Cortex of kidney (tissue), 1 donor: ENCODE results near the gene TJP3.

ENCODE experiments used
- DNase-seq: peaks from one replicate; lab custom pipeline; 2025; lab: John Stamatoyannopoulos, UW

The TJP3 gene

DNA sequence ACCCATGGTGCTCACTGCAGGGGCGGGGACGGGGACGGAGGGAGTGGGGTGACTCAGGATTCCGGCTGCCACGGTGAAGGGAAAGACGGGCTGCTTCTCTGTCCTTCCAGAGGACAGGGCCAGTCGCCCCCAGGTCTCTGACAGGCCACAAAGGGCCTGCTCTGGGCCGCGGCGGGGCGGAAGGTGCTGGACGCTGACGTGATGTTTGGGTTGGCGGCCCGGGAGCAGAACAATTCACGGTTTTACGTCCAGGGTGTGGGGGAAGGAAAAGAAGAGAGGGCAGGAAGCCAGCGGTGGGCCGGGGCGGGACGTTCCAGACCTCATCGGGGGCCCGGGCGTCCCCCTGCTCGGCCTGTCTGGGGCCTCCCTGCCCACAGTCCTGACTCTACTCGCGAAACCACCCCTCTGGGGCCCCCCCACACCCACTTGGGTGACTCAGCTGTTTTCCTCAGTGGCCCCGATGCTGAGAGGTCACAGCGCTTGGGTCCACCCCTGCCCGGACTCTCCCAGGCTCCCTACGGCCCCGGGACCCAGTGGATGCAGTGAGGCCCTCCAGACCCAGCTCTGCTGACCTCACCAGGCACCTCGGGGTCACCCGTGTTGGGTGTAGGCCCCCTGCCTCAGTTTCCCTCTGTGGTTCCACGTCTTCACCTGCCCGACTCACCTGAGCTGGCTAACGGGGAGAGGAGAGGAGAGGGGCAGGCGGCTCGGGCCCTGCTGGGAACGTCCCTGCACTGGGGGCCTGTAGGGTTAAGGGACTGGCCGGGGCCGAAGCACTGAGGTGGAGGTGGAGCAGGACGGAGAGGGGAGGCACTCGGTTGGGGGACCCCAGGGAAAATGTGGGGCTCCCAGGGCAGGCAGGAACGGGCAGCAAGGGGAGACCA lies 37.1 kb upstream of the TJP3 start:
- DNase-seq: no peak

DNA sequence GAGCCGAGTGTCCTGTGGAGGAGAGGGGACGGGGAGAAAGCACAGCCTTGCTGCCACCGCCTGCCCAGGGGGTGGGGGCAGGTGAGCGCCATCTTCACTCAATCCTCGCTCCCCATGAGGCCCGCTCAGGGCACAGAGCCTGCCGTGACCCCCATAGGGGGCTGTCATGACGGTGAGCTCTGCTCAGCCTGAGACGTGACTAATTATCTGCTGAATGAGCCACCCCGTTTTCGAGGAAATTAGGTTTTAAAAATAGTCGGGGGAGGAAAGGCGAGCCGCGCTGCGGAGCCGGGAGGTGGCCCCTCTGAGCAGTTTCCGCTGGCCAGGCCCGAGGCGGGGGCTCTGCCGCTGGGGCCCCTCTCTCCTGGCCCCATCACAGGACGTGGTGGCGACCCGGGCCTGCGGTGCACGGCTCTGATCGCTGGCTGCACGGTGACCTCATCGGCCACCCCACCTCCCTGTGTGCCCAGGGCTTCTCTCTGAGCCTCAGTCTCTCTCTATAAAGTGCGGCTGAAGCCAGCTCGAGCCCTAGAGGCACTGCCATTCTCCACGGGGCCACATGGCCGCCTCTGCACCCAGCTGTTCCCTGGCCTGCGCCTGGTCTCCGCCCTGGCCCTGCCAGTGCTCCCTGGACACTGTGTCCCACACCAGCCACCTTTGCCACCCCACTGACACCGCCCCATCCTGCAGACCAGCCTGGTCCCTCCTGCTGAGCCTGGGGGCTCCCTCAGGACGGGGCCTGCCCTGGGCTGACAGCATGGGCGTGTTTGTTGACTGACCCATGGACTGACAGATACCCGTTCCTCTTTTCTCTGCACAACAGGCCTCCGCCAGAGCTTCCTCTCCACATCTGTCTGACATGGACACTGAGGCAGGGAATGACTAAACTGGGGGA lies 36.3 kb upstream of the TJP3 start:
- DNase-seq: no peak

DNA sequence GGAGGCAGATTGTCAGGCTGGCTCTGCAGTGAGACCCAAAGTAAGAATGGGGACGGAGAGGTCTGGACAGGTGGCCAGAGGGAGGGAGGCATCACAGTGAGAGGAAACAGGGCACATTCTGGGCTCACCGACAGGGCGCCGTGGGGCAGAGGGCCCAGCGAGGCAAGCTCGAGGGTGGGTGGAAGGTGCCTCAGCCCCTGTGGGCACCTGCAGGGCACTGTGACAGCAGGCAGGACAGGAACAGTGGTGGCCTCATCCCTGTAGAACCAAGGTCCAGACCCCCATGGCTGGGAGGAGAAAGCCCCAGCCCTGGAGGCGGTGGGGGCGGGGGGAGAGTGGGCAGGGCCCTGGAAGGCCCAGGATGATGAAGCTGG lies 35.6 kb upstream of the TJP3 start:
- no peak for DNase-seq

DNA sequence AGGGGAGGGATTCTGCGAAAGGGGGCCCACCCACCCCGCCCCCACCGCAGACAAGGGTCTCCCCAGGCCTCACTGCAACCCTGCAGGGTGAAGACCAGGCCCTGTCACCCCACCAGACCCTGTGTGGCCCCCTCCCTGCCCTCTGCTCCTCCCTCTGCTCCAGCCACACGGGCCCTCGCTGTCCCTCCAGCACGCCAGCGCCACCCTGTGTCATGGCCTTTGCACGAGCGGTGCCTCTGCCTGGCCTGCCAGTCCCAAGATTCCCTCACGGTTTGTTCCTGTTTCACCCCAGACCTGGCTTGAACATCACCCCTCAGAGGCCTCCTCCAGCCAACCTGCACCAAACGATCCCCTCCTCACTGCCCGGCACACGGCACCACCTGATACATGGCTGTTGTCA lies 35.2 kb upstream of the TJP3 start:
- no peak for DNase-seq

DNA sequence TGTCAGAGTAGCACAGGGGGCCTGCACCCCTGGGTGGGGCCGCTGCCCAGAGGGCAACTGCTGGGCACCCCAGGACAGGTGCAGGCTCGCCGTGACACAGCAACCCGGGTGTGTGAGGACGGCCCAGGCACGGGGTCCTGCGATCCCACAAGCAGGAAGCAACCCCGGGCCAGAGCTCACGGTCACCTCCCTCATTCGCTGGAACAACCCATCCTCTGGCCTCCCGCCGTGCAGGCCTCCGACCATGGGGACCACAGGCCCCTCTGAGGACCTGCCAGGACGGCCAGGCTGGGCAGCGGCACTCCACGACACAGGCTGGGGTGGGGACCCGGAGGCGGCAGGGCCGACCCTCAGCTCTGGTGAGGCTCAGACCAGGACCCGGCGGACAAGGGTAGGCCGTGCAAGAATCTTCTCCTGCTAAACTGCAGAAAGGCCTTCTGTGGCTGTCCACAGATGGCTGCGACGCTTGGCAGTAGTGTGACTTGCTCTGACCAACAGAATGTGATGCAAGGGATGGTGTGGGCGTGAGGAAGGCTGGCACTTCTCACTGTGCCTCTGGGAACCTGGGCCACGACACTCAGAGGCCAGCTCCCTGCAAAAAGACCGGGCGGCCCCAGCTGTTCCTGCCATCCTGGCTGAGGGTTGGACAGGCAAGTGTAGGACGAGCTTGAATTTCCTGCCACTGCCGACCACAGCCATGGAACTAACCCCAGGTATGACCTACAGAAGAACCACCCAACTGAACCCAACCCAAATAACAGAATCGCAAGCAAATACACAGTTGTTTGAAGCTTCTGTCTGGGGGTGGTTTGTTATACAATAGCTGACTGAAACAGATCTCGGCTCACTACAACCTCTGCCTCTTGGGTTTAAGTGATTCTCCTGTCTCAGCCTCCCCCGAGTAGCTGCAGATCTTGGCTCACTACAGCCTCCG lies 34.4 kb upstream of the TJP3 start:
- no peak for DNase-seq

DNA sequence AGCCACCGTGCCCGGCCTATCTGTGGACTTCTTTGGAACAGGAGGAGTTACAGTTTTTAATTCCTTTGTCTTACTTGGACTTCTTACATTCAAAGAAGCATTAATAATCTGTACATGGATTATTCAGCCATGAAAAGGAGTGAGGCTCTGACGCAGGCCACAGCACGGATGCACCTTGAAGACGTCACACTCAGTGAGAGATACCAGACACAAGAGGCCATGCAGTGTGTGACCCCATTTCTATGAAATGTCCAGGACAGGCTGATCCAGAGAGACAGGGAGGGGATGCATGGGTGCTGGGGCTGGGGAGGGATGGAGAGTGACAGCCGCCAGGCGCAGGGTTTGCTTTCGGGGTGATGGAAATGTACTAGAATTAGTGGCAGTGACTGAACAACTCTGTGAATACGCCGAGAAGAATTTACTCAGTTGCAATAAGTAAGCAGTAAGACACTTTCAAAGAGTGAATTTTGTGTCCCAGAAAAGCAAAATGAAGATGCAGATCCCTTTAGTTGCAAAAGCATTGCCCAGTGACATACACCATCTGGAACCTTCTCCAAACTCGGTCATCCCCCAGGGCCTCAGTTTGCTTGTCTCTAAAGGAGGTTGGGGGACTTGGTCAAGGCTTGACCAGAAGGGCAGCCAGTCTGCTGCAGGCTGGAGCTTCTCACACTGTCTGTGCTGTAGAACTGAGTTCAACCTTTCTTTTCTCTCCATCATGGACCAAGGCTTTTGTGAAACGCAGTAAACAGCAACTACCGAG lies 33.2 kb upstream of the TJP3 start:
- no peak for DNase-seq

DNA sequence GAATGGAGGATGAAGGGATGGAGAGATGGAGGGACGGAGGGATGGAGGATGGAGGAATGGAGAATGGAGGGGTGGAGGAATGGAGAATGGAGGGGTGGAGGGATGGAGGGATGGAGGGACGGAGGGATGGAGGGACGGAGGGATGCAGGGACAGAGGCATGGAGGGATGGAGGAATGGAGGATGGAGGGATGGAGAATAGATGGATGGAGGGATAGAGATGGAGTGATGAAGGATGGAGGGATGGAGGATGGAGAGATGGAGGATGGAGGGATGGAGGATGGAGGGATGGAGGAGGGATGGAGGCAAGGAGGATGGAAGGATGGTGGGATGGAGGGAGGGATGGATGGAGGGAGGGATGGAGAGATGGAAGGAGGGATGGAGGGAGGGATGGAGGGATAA lies 30.0 kb upstream of the TJP3 start:
- DNase-seq: no peak

DNA sequence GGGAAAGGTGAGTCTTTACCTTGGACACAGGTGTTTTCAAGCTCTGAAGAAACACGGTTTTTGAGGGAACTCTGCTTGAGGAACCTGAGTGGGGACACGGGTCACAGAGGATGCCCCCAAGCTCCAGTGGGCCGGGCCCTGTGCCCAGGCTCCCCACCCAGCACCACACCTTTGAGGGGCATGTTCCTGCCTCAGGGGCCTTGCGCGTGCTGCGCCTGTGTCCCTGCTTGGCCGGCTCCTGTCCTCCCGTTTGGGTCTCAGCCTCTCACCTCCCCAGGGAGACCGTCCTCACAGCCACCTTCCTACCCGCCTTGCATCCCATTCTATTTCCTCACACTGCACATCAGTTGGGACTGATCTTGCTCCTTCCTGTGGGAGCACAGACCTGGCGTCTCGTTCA lies 29.0 kb upstream of the TJP3 start:
- DNase-seq: no peak

DNA sequence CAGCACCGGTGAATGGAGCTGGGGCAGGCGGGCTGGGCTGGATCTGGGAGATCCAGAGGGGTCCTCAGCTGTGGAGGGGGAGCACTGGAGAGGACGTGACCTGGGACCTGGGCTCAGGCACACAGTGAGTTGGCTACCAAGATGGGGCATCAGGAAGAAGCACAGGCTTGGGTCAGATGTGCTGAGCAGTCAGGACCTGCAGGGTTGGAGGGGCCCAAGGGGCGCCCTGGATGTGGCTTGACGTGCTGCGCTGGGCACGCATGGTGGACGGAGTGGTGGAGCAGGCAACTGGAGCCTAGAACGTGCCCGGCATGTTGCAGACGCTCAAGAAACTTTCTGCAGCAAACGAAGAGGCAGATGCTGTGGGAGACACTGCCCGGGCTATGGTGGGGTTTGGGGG lies 28.6 kb upstream of the TJP3 start:
- no peak for DNase-seq

DNA sequence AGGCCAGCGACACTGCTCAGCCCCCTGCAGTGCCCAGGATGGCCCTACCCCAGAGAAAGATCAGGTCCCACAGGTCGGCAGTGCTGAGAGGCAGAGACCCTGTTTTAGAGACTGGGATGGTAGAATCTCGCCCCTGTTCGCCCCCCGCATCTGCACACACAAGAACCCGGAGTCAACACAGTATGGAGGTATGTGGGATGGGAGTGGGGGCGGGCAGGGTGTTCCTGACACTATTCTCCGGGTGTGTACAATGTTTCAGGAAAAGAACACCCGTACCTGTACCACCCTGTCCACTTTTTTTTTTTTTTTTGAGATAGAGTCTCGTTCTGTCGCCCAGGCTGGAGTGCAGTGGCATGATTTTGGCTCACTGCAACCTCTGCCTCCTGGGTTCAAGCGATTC lies 27.2 kb upstream of the TJP3 start:
- no peak for DNase-seq

DNA sequence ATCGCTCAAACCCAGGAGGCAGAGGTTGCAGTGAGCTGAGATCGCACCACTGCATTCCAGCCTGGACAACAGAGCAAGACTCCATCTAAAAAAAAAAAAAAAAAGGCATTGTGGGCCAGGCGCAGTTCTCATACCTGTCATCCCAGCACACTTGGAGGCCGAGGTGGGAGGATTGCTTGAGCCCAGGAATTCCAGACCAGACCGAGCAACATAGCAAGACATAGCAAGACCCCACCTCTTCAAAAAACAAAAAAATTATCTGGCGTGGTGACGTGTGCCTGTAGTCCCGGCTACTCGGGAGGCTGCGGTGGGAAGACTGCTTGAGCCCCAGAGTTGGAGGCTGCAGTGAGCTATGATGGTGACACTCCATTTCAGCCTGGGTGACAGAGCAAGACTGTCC lies 25.9 kb upstream of the TJP3 start:
- DNase-seq: no peak

DNA sequence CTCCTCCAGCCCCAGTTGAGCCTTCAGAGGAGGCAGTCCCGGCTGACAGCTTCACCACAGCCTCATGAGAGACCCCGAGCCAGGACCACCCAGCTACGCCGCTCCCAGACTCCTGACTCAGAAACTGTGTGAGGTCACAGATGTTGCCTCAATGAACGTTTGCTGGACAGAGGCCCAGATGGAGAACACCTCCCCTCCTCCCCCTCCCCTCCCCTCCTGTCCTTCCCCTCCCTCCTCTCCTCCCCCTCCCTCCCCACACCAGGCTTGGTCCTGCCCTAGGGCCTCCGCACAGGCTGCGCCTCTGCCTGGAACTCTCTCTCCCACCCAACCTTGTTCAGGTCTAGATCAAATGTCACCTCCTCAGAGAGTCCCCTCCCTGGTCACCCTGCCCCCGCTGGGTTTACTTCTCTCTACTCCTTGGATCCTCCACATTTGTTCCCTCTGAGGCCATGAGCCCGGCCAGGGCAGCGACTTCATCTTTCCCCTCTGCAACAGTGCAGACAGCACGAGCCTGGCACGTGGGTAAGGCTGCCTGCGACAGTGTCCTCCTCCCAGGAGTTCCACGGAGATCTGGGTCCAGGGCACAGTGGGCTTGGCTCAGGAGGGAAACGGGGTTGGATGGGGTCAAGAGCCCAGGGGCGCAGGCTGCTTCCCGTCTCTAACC lies 25.3 kb upstream of the TJP3 start:
- DNase-seq: no peak

DNA sequence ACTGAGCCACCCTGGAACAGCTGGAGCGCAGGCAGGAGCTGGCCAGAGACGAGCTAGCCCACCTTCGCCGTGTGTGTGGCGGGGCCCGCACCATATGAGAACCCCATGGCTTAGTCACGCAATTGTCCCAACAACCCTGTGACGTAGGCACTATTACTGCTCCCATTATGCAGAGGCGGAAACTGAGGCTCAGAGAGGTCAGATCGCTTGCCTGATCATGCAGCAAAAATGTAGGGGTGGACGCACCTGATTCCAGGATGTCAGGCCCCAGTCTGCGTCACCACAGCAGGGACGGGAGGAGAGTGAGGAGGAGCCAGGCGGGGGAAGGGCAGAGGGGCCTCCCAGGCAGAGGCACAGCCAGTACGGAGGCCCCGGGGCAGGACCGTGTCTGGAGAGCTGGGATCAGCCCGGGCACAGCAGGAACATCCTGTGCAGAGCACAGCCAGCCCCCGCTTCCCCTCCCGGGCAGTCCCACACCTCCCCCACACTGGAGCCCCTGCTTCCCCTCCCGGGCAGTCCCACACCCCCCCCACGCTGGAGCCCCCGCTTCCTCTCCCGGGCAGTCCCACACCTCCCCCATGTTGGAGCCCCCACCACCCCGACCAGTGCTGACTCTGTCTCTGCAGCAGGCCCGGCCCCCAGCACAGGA lies 24.7 kb upstream of the TJP3 start:
- DNase-seq: no peak

DNA sequence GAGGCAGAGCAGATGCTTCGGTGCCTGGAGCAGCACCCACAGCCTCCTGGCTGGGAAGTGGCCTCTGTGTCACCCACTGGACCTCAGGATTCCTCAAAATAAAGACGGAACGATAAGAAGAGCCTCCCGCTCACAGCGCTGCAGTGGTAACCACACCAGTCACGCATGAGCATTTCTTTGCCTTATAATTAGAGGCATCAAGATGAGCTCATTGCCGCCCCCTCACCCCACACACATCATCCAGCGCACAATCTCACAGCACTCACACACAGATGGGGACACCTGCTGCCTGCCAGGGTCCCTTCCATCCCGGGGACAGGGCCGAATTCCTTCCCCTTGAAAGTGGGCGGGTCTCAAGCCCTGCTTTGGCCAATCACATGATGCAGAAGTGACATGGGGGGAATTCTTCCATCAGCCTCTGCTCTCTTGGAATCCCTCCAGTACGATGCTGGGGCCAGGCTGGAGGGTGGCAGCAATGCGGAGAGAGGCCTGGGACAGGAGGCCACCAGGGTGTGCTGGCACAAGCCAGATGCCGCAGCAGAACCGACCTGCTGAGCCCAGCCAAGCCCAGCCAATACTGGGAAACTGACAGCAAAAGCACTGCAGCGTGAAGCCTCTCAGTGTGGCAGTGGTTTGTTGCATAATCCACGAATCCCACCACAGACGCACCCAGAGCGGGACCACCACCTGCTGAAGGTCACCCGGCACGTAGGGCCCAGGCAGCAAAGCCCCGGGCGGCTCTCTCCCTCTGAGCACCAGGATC lies 23.9 kb upstream of the TJP3 start:
- DNase-seq: no peak

DNA sequence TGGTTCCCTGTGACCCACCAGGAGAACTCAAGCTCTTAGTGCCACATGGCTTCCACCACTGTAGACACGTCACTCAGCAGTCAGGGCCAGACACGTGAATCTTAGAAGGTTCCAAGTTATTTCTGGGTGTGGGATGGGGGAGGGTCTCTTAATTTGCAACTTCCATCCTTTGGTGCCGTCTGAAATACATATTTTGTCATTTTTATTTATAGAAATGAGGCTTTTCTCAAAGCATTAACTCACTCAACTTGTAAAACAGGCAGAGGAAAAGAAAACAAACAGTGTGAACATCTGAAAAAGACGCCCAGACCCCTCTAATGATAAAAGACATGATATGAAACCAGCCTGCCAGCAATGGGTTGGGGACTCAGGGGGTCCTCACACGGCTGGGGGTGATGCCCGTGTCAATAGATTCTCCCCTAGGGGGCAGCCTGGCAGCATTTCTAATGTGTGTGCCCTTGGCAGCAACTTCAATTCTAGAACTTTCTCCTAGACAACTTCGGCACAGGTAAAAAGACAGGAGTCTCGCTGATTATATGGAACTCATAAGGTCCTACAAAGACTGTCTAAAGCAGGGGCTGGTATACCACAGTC lies 23.3 kb upstream of the TJP3 start:
- DNase-seq: no peak

DNA sequence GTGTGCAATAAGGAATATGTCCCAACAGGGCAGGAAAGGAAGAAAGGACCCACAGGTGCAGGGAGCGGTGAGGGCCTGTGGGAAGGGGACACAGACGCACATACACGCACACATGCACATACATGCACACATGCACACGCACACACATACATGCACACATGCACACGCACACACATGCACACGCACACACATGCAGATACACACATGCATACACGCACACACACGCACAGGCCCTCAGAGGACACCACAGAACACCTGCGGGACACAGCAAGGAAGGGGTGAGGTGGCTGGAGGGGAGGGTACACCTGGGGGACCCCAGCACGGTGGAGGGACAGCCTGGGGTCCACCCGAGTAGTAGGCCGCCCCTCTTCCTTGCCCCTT lies 20.8 kb upstream of the TJP3 start:
- no peak for DNase-seq

DNA sequence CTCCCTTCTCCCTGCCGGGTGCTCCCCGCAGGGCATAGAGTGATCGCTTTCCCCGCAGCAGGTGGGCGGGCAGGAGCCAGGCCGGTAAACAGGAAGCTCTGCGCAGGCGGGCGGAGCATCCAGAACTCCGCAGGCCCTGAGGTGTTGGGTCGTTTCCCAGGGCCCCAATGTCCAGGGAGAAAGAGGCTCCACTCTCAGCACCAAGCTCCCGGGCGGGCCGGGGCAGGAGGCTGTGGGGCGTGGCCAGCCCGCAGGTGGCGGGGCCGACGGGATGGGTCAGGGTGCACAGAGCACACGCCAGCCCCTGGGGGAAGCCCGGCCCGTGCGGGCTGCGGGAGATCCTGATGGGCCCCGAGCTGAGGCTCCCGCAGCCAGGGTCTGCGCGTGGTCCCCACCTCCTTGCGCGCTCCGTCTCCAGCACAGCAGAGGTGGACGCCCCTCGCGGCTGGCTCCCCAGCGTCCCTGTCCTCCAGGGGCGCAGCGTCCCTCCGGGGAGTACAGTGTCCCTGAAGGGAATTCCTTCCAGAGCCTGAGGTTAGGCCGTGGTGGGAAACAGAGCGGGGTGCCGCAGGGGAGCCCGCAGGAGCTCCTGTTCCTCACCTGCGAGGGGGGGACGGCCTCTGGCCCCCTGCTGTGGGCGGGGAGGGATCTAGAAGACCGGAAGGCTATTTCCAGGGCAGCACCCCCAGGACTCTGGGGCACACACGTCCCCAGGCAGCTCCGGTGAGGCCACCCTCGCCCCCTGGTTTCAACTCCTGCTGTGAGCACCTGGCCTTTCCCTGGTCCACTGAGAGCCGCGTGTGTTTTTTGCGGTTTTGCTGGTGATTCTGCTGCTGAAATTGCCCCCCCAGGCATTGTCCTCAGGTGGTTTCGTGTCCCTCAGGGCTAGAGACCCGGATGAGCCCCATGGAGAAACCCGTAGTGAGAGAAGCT lies 20.1 kb upstream of the TJP3 start:
- no peak for DNase-seq
